Suprapubic skin (tissue), 4 donors: ENCODE data around the gene NEUROD4.
A peak's percentile ranks its signal among the peaks of the same experiment; 100 is the strongest.

Experiments used
- EP300 ChIP-seq: sonication (generic); formaldehyde crosslinking; IDR thresholded peaks from one replicate; pipeline ENCODE4 v1.6.1; 2017; ENCODE audit warnings: antibody characterized with exemption
- POLR2A ChIP-seq, 2 donors: fragments of 450-650 bp; IDR thresholded peaks; one replicate each; pipeline ENCODE4 v1.6.1; 2017; ENCODE audit warnings: antibody characterized with exemption in 2 of 2, mild to moderate bottlenecking in 2 of 2, moderate library complexity in 2 of 2
- POLR2AphosphoS5 ChIP-seq, 3 donors: sonication (generic); formaldehyde crosslinking; IDR thresholded peaks; one replicate each; pipeline ENCODE4 v1.6.1; 2017; ENCODE audit warnings: antibody characterized with exemption in 3 of 3
- TF ChIP-seq, protein P1 (sequence below), 2 donors: fragments of 200-600 bp in 1 of 2; fragments of 450-650 bp in 1 of 2; sonication (generic) in 1 of 2; IDR thresholded peaks; one replicate each; pipeline ENCODE4 v1.5.1; 2016 to 2019; ENCODE audit warnings: antibody characterized with exemption in 2 of 2, mild to moderate bottlenecking in 1 of 2, moderate library complexity in 1 of 2

DNA sequence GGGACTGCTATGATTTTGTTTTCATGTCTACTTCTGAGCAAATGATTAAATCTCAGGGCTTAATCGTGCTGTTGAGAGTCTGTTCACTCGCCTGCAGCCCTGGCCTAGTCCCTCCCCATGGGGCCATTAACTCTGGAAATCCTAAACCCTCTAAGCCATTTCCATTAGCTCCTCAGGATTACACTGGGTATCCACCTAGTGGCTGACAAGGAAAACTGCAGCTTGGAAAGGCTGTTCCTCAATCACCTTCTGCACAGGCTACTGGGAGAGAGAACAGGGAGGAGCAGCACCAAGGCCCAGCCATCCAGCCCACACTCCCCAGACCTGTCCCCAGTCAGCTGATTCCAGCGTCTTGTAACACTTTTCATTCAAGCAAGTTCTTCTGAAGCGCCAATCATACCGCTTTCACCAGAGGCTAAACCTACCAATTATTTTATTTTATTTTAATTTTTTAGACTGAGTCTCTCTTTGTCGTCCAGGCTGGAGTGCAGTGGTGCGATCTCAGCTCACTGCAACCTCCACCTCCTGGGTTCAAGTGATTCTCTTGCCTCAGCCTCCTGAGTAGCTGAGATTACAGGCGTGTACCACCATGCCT is 48.7 kb downstream of the NEUROD4 start:
- TF ChIP-seq POLR2A (IDR thresholded peaks at IDR 0.05) (no peak), POLR2AphosphoS5 (IDR thresholded peaks at IDR 0.05) (no peak), EP300 (no peak)
- TF ChIP-seq, protein P1, sequence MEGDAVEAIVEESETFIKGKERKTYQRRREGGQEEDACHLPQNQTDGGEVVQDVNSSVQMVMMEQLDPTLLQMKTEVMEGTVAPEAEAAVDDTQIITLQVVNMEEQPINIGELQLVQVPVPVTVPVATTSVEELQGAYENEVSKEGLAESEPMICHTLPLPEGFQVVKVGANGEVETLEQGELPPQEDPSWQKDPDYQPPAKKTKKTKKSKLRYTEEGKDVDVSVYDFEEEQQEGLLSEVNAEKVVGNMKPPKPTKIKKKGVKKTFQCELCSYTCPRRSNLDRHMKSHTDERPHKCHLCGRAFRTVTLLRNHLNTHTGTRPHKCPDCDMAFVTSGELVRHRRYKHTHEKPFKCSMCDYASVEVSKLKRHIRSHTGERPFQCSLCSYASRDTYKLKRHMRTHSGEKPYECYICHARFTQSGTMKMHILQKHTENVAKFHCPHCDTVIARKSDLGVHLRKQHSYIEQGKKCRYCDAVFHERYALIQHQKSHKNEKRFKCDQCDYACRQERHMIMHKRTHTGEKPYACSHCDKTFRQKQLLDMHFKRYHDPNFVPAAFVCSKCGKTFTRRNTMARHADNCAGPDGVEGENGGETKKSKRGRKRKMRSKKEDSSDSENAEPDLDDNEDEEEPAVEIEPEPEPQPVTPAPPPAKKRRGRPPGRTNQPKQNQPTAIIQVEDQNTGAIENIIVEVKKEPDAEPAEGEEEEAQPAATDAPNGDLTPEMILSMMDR (IDR thresholded peaks at IDR 0.05), result peak; percentile 29 to 70
